ENCODE results near the gene LPGAT1.

Gene LPGAT1

DNA sequence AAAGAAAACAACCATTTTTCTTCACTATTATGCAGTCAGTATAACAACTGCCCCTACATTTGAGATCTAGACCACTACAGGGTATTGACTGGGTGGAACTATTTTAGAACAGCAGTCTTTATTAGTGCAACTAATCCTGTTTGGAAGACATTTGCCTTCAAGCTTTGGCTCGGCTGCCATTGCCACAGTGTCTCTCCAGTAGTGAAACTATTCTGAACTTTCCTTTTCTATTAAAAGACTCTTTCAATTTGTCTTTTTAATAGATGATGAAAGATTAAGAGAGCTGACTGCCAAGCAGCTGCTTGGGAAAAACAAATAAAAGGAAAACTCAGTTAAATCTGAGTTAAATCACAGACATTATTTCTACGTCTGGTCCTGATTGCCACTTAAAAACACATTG, 49.3 kb downstream of the LPGAT1 start:
- peak overlapping the region; percentile 12; the same call in 1 of the 2 replicates for H3K4me2 ChIP-seq (ENCODE audit: low read depth, low read length)
- H3K79me2 ChIP-seq (ENCODE audit: low read length) = no peaks in the 10 kb centered on the region
- no peak overlapping the region for H3K27ac ChIP-seq (ENCODE audit: low read length)
- no peak overlapping the region for H2AFZ ChIP-seq (ENCODE audit: low read length)
- H3K9ac ChIP-seq (ENCODE audit: low read length) = no peak overlapping the region
- peaks cover 13% of the 10 kb centered on the region for H3K4me1 ChIP-seq (ENCODE audit: low read length)
- peaks cover 28% of the 10 kb centered on the region for H3K27me3 ChIP-seq (replicated peaks; ENCODE audit: insufficient read depth, low read length)
- DNase-seq = peak; percentile 65
- no peaks in the 10 kb centered on the region for H4K20me1 ChIP-seq (ENCODE audit: insufficient read depth, low read length)
- TF ChIP-seq EZH2 (optimal IDR thresholded peaks at IDR 0.05; ENCODE audit: low read depth, low read length) (no peak), EZH2phosphoT487 (IDR thresholded peaks at IDR 0.05; ENCODE audit: low read length) (no peak)
- TF ChIP-seq, protein P1, sequence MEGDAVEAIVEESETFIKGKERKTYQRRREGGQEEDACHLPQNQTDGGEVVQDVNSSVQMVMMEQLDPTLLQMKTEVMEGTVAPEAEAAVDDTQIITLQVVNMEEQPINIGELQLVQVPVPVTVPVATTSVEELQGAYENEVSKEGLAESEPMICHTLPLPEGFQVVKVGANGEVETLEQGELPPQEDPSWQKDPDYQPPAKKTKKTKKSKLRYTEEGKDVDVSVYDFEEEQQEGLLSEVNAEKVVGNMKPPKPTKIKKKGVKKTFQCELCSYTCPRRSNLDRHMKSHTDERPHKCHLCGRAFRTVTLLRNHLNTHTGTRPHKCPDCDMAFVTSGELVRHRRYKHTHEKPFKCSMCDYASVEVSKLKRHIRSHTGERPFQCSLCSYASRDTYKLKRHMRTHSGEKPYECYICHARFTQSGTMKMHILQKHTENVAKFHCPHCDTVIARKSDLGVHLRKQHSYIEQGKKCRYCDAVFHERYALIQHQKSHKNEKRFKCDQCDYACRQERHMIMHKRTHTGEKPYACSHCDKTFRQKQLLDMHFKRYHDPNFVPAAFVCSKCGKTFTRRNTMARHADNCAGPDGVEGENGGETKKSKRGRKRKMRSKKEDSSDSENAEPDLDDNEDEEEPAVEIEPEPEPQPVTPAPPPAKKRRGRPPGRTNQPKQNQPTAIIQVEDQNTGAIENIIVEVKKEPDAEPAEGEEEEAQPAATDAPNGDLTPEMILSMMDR (IDR thresholded peaks at IDR 0.05; ENCODE audit: low read length) = no peak
- H3K9me3 ChIP-seq (replicated peaks; ENCODE audit: insufficient read depth, low read length) = no peaks in the 10 kb centered on the region
- H3K4me3 ChIP-seq (ENCODE audit: low read length) = no peak overlapping the region
- no peaks in the 10 kb centered on the region; the same call in 1 of the 2 replicates for H3F3A ChIP-seq (ENCODE audit: insufficient read depth, low read length)
- no peaks in the 10 kb centered on the region for H3K9me2 ChIP-seq (replicated peaks; ENCODE audit: insufficient read depth, low read length)
- H3K36me3 ChIP-seq (replicated peaks; ENCODE audit: insufficient read depth, low read length) = no peaks in the 10 kb centered on the region

GRCh38 chr1:211775170-211775569, 55.4 kb downstream of the LPGAT1 start:
- TF ChIP-seq, protein P1 (IDR thresholded peaks at IDR 0.05; ENCODE audit: low read length) = no peak
- TF ChIP-seq EZH2 (optimal IDR thresholded peaks at IDR 0.05; ENCODE audit: low read depth, low read length) = no peak
- TF ChIP-seq EZH2phosphoT487 (IDR thresholded peaks at IDR 0.05; ENCODE audit: low read length) = no peak
- Histone ChIP-seq H2AFZ (ENCODE audit: low read length) (no peak overlapping the region), H3K9me3 (replicated peaks; ENCODE audit: insufficient read depth, low read length) (no peaks in the 10 kb centered on the region), H3K4me2 (ENCODE audit: low read depth, low read length) (no peak overlapping the region), H4K20me1 (ENCODE audit: insufficient read depth, low read length) (no peaks in the 10 kb centered on the region), H3K27me3 (replicated peaks; ENCODE audit: insufficient read depth, low read length) (peaks cover 1% of the 10 kb centered on the region; the same call in 1 of the 2 replicates), H3K4me3 (ENCODE audit: low read length) (no peak overlapping the region), H3K79me2 (ENCODE audit: low read length) (no peaks in the 10 kb centered on the region), H3K27ac (ENCODE audit: low read length) (no peak overlapping the region), H3F3A (ENCODE audit: insufficient read depth, low read length) (no peaks in the 10 kb centered on the region), H3K9ac (ENCODE audit: low read length) (no peak overlapping the region), H3K4me1 (ENCODE audit: low read length) (no peaks in the 10 kb centered on the region), H3K9me2 (replicated peaks; ENCODE audit: insufficient read depth, low read length) (no peaks in the 10 kb centered on the region), H3K36me3 (replicated peaks; ENCODE audit: insufficient read depth, low read length) (no peaks in the 10 kb centered on the region)
- DNase-seq = no peak

- no peaks in the 10 kb centered on the region for H3K9me3 ChIP-seq (replicated peaks; ENCODE audit: insufficient read depth, low read length)
- H3K79me2 ChIP-seq (ENCODE audit: low read length) = no peaks in the 10 kb centered on the region
- H3K4me1 ChIP-seq (ENCODE audit: low read length) = no peaks in the 10 kb centered on the region
- no peaks in the 10 kb centered on the region for H3K9me2 ChIP-seq (replicated peaks; ENCODE audit: insufficient read depth, low read length)
- no peak overlapping the region for H3K27ac ChIP-seq (ENCODE audit: low read length)
- no peak overlapping the region for H3K9ac ChIP-seq (ENCODE audit: low read length)
- TF ChIP-seq, protein P1 (IDR thresholded peaks at IDR 0.05; ENCODE audit: low read length) = no peak
- DNase-seq = no peak
- no peaks in the 10 kb centered on the region for H3K27me3 ChIP-seq (replicated peaks; ENCODE audit: insufficient read depth, low read length)
- no peaks in the 10 kb centered on the region for H4K20me1 ChIP-seq (ENCODE audit: insufficient read depth, low read length)
- no peaks in the 10 kb centered on the region for H3F3A ChIP-seq (ENCODE audit: insufficient read depth, low read length)
- no peak overlapping the region for H3K4me2 ChIP-seq (ENCODE audit: low read depth, low read length)
- H3K4me3 ChIP-seq (ENCODE audit: low read length) = no peak overlapping the region
- no peaks in the 10 kb centered on the region for H3K36me3 ChIP-seq (replicated peaks; ENCODE audit: insufficient read depth, low read length)
- H2AFZ ChIP-seq (ENCODE audit: low read length) = no peak overlapping the region
Observed at GRCh38 chr1:211764701-211765100, 65.9 kb downstream of the LPGAT1 start.
